Endothelial cell of umbilical vein (primary cell): ENCODE data around the gene CNTNAP2.

Experiments
- POLR2A ChIP-seq: IDR thresholded peaks from 2 replicates; pipeline ENCODE4 v1.6.1; 2012; ENCODE audit warnings: low read depth, mild to moderate bottlenecking, control low read depth, low read length
- POLR2AphosphoS5 ChIP-seq: IDR thresholded peaks from 2 replicates; pipeline ENCODE4 v1.6.1; 2012; ENCODE audit warnings: low read depth, mild to moderate bottlenecking, control low read depth, low read length, moderate library complexity; ENCODE audit not compliant: insufficient read depth
- TF ChIP-seq, protein P1 (sequence below), 2 donors: IDR thresholded peaks; 1 replicate in 1 of 2; 2 replicates in 1 of 2; pipeline ENCODE4 v1.5.1; 2011; ENCODE audit warnings: low read length in 2 of 2, mild to moderate bottlenecking in 2 of 2, moderate library complexity in 2 of 2, control low read depth in 1 of 2, inconsistent platforms in 1 of 2, low read depth in 1 of 2; ENCODE audit not compliant: insufficient read depth in 1 of 2; ENCODE audit errors: extremely low read depth in 1 of 2

DNA sequence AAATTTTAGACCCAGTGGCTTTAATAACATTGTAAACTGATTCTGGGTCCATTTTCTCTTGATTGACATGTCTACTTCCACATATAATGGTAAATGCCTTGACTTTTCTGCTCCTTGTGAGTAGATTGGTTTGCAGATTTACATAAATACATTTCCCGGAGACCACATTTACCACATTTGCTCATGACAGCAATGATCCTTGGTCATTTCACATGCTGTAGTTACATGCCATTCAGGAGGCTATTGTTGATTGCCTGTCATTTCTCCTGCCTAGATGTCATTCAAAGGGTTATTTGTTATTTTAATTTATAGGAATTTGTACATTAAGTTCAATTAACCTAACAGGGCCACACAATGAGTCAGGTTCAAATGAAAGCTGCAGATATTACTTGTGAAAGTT, 280.5 kb downstream of the CNTNAP2 start:
- TF ChIP-seq, protein P1, sequence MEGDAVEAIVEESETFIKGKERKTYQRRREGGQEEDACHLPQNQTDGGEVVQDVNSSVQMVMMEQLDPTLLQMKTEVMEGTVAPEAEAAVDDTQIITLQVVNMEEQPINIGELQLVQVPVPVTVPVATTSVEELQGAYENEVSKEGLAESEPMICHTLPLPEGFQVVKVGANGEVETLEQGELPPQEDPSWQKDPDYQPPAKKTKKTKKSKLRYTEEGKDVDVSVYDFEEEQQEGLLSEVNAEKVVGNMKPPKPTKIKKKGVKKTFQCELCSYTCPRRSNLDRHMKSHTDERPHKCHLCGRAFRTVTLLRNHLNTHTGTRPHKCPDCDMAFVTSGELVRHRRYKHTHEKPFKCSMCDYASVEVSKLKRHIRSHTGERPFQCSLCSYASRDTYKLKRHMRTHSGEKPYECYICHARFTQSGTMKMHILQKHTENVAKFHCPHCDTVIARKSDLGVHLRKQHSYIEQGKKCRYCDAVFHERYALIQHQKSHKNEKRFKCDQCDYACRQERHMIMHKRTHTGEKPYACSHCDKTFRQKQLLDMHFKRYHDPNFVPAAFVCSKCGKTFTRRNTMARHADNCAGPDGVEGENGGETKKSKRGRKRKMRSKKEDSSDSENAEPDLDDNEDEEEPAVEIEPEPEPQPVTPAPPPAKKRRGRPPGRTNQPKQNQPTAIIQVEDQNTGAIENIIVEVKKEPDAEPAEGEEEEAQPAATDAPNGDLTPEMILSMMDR (IDR thresholded peaks at IDR 0.05; ENCODE audit: extremely low read depth in 1 of 2, insufficient read depth in 1 of 2, low read depth in 1 of 2, low read length in 2 of 2), result no peak
- no peak for TF ChIP-seq POLR2A
- no peak for TF ChIP-seq POLR2AphosphoS5
